ENCODE data around the gene BUD13. TPM values are rescaled to one million over a fixed set of nuclear protein-coding genes. Genes with fewer than 3 reads are reported as not detected.
"Not testable (repeated sequence)": the region's sequence is repeated elsewhere in the genome, so short reads cannot be mapped to it uniquely, and the experiment has no call there.

The BUD13 gene
- total RNA-seq, 2 experiments from 2014 or later, result 30.2 to 35.6 TPM

GRCh38 chr11:116807601-116808261 is 34.9 kb upstream of the BUD13 start:
- POLR2A ChIA-PET, result interaction anchor here (0.6 kb wide), 1 partner anchor 414 kb away, joined by 3 read pairs; no protein-coding TSS in a partner anchor
- no peaks in the 10 kb centered on the region for H3K36me3 Mint-ChIP-seq (ENCODE audit: low read depth)
- no peaks in the 10 kb centered on the region for H3K4me1 Mint-ChIP-seq
- H3K4me3 Mint-ChIP-seq, result no peak overlapping the region
- intact Hi-C loops (cut with DNase I, micrococcal nuclease), result no loop called here
- H3K27me3 Mint-ChIP-seq, result no peaks in the 10 kb centered on the region
- no peaks in the 10 kb centered on the region for H3K9me3 Mint-ChIP-seq (ENCODE audit: low read depth)
- CTCF ChIA-PET, result no interaction called here
- H3K27ac Mint-ChIP-seq, result no peak overlapping the region
- no peak for DNase-seq
- no peak for ATAC-seq

- CTCF ChIA-PET, result interaction anchor here (0.9 to 1.3 kb wide), 3 partner anchors 9 to 32 kb away, joined by 3 to 6 read pairs (median 4); partner anchors contain the start of gene APOA5
- Mint-ChIP-seq H3K36me3 (ENCODE audit: low read depth) (no peaks in the 10 kb centered on the region), H3K4me3 (no peak overlapping the region), H3K4me1 (no peaks in the 10 kb centered on the region), H3K27me3 (peaks cover 7% of the 10 kb centered on the region), H3K27ac (no peak overlapping the region), H3K9me3 (ENCODE audit: low read depth) (no peaks in the 10 kb centered on the region)
- DNase-seq (no peak), ATAC-seq (no peak)
- POLR2A ChIA-PET, result no interaction called here
- intact Hi-C loops (cut with DNase I, micrococcal nuclease), result no loop called here
These were observed 31.2 kb upstream of the BUD13 start for GRCh38 chr11:116804001-116804400.

- H3K36me3 Mint-ChIP-seq (ENCODE audit: low read depth); H3K27ac Mint-ChIP-seq; H3K27me3 Mint-ChIP-seq; ATAC-seq; DNase-seq; POLR2A ChIA-PET; H3K9me3 Mint-ChIP-seq (ENCODE audit: low read depth); H3K4me3 Mint-ChIP-seq; intact Hi-C loops (cut with DNase I, micrococcal nuclease); H3K4me1 Mint-ChIP-seq: not testable (repeated sequence)
- CTCF ChIA-PET, result interaction anchor here (0.6 to 1.0 kb wide), 2 partner anchors 9 to 10 kb away, joined by 3 read pairs; partner anchors contain the start of gene APOA5
These were observed 28.9 kb upstream of the BUD13 start for GRCh38 chr11:116801662-116802061.

GRCh38 chr11:116800610-116801009 is 27.8 kb upstream of the BUD13 start:
- intact Hi-C loops (cut with DNase I, micrococcal nuclease), result no loop called here
- DNase-seq (no peak), ATAC-seq (no peak)
- Mint-ChIP-seq H3K27me3 (peaks cover 7% of the 10 kb centered on the region), H3K27ac (no peak overlapping the region), H3K36me3 (ENCODE audit: low read depth) (no peaks in the 10 kb centered on the region), H3K4me1 (peaks cover 3% of the 10 kb centered on the region), H3K9me3 (ENCODE audit: low read depth) (no peaks in the 10 kb centered on the region), H3K4me3 (no peak overlapping the region)
- ChIA-PET CTCF (interaction anchor here (0.6 to 2.1 kb wide), 4 partner anchors 10 to 379 kb away, joined by 3 to 10 read pairs (median 3); partner anchors contain the start of gene APOA5), POLR2A (no interaction called here)

GRCh38 chr11:116798368-116798767 is 25.6 kb upstream of the BUD13 start:
- CTCF ChIA-PET, result interaction anchor here (1.3 kb wide), 1 partner anchor 26 kb away, joined by 5 read pairs; the partner anchor contains the start of gene BUD13
- H3K36me3 Mint-ChIP-seq (ENCODE audit: low read depth), result no peaks in the 10 kb centered on the region
- DNase-seq (no peak), ATAC-seq (peak; percentile 76)
- intact Hi-C loops (cut with DNase I, micrococcal nuclease), result no loop called here
- peaks cover 7% of the 10 kb centered on the region for H3K27me3 Mint-ChIP-seq
- H3K9me3 Mint-ChIP-seq (ENCODE audit: low read depth), result no peaks in the 10 kb centered on the region
- peaks cover 3% of the 10 kb centered on the region for H3K4me1 Mint-ChIP-seq
- H3K27ac Mint-ChIP-seq, result no peak overlapping the region
- POLR2A ChIA-PET, result no interaction called here
- no peak overlapping the region for H3K4me3 Mint-ChIP-seq

- POLR2A ChIA-PET, result no interaction called here
- no peaks in the 10 kb centered on the region for H3K9me3 Mint-ChIP-seq (ENCODE audit: low read depth)
- peaks cover 7% of the 10 kb centered on the region for H3K27me3 Mint-ChIP-seq
- ATAC-seq, result no peak
- intact Hi-C loops (cut with DNase I, micrococcal nuclease), result no loop called here
- DNase-seq, result no peak
- no peaks in the 10 kb centered on the region for H3K36me3 Mint-ChIP-seq (ENCODE audit: low read depth)
- peaks cover 3% of the 10 kb centered on the region for H3K4me1 Mint-ChIP-seq
- H3K27ac Mint-ChIP-seq, result no peak overlapping the region
- CTCF ChIA-PET, result no interaction called here
- H3K4me3 Mint-ChIP-seq, result no peak overlapping the region
These were observed 25.0 kb upstream of the BUD13 start for GRCh38 chr11:116797816-116798215.

GRCh38 chr11:116796548-116796947 is 23.8 kb upstream of the BUD13 start:
- Mint-ChIP-seq H3K27me3 (peaks cover 7% of the 10 kb centered on the region), H3K36me3 (ENCODE audit: low read depth) (no peaks in the 10 kb centered on the region), H3K4me1 (peaks cover 3% of the 10 kb centered on the region), H3K9me3 (ENCODE audit: low read depth) (no peaks in the 10 kb centered on the region), H3K4me3 (no peak overlapping the region), H3K27ac (no peak overlapping the region)
- ChIA-PET POLR2A (no interaction called here), CTCF (interaction anchor here (0.6 to 1.1 kb wide), 3 partner anchors 24 to 201 kb away, joined by 3 to 5 read pairs (median 3); partner anchors contain the start of gene BUD13)
- intact Hi-C loops (cut with DNase I, micrococcal nuclease), result no loop called here
- ATAC-seq (no peak), DNase-seq (no peak)

GRCh38 chr11:116794851-116795250 is 22.1 kb upstream of the BUD13 start:
- POLR2A ChIA-PET, result no interaction called here
- no peak for DNase-seq
- Mint-ChIP-seq H3K27me3 (peaks cover 3% of the 10 kb centered on the region), H3K4me3 (no peak overlapping the region), H3K9me3 (ENCODE audit: low read depth) (no peaks in the 10 kb centered on the region), H3K36me3 (ENCODE audit: low read depth) (no peaks in the 10 kb centered on the region), H3K27ac (no peak overlapping the region), H3K4me1 (peaks cover 8% of the 10 kb centered on the region)
- CTCF ChIA-PET, result interaction anchor here (0.7 to 6.4 kb wide), 5 partner anchors 41 to 492 kb away, joined by 3 to 72 read pairs (median 4); partner anchors contain the start of gene APOA1
- intact Hi-C loops (cut with DNase I, micrococcal nuclease), result loop anchor here in 1 of 2 experiments (5.0 kb wide), 1 partner anchor 432 kb away; no protein-coding TSS in a partner anchor
- ATAC-seq, result no peak

- CTCF ChIA-PET, result interaction anchor here (0.6 to 6.4 kb wide), 4 partner anchors 28 to 312 kb away, joined by 4 to 72 read pairs (median 14); partner anchors contain the start of gene APOA1
- H3K27ac Mint-ChIP-seq, result no peak overlapping the region
- no peaks in the 10 kb centered on the region for H3K27me3 Mint-ChIP-seq
- no peaks in the 10 kb centered on the region for H3K36me3 Mint-ChIP-seq (ENCODE audit: low read depth)
- H3K4me1 Mint-ChIP-seq, result peaks cover 8% of the 10 kb centered on the region
- intact Hi-C loops (cut with DNase I, micrococcal nuclease), result loop anchor here in 1 of 2 experiments (5.0 kb wide), 1 partner anchor 434 kb away; no protein-coding TSS in a partner anchor
- no peak for ATAC-seq
- POLR2A ChIA-PET, result no interaction called here
- H3K9me3 Mint-ChIP-seq (ENCODE audit: low read depth), result no peaks in the 10 kb centered on the region
- H3K4me3 Mint-ChIP-seq, result no peak overlapping the region
- DNase-seq, result no peak
These were observed 20.9 kb upstream of the BUD13 start for GRCh38 chr11:116793772-116794097.

- Mint-ChIP-seq H3K4me3 (no peak overlapping the region), H3K4me1 (peaks cover 11% of the 10 kb centered on the region), H3K27ac (no peak overlapping the region), H3K36me3 (ENCODE audit: low read depth) (no peaks in the 10 kb centered on the region), H3K9me3 (ENCODE audit: low read depth) (no peaks in the 10 kb centered on the region), H3K27me3 (no peaks in the 10 kb centered on the region)
- POLR2A ChIA-PET, result no interaction called here
- intact Hi-C loops (cut with DNase I, micrococcal nuclease), result loop anchor here in 1 of 2 experiments (5.0 kb wide), 1 partner anchor 434 kb away; no protein-coding TSS in a partner anchor
- no peak for ATAC-seq
- no peak for DNase-seq
- CTCF ChIA-PET, result interaction anchor here (0.6 to 6.4 kb wide), 6 partner anchors 13 to 313 kb away, joined by 3 to 72 read pairs (median 8); partner anchors contain the start of gene APOA1
These were observed 20.3 kb upstream of the BUD13 start for GRCh38 chr11:116792869-116793771.

GRCh38 chr11:116792144-116792868 is 19.5 kb upstream of the BUD13 start:
- intact Hi-C loops (cut with DNase I, micrococcal nuclease), result loop anchor here in 1 of 2 experiments (5.0 kb wide), 1 partner anchor 435 kb away; no protein-coding TSS in a partner anchor

More at GRCh38 chr11:116792144-116792868, 19.5 kb upstream of the BUD13 start:
- H3K9me3 Mint-ChIP-seq (ENCODE audit: low read depth), result no peaks in the 10 kb centered on the region
- H3K4me1 Mint-ChIP-seq, result peaks cover 11% of the 10 kb centered on the region
- H3K36me3 Mint-ChIP-seq (ENCODE audit: low read depth), result peaks cover 1% of the 10 kb centered on the region
- no peak overlapping the region for H3K4me3 Mint-ChIP-seq
- POLR2A ChIA-PET, result no interaction called here
- no peak for DNase-seq
- no peak overlapping the region for H3K27ac Mint-ChIP-seq
- ATAC-seq, result no peak
- H3K27me3 Mint-ChIP-seq, result no peaks in the 10 kb centered on the region
- CTCF ChIA-PET, result interaction anchor here (1.2 to 6.5 kb wide), 9 partner anchors 9 to 314 kb away, joined by 4 to 89 read pairs (median 10); partner anchors contain the start of gene APOA1
